ENCODE results near the gene MRPL58.

DNA sequence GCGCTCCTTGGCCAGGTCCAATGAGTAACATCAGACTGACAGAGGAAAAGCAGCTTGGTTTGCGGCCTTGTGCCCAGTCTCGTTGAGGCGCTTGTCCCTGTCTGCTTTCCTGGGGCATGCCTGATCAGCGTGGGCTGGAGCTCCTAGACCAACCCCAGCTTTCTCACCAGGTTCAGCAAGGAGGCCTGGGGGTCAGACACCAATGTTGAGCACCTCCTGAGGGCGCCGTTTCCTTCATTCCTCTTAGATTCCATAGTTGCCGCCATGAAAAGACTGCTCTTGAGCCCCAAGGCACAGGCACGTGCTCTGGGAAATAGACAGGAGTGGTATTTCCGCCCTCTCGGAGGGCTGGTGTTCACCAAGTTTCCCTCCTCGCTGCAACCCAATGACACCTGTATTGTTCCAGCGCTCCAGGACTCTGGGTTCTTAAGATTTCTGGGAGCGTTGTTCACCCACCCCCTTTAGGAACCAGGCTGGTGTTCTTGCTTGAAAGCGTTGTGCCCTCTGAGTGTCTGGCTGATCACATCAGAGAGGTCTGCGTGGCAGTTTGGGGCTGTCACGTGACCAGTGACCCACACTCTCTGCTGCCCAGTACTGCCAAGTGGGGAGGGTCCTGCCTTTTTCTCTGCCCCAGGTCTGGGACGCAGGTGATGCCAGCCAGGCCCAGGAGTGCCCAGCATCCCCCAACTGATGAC lies 52.5 kb downstream of the MRPL58 start:
- no peak for TF ChIP-seq EZH2 (IDR thresholded peaks at IDR 0.05; ENCODE audit: borderline replicate concordance)
- TF ChIP-seq, protein P1, sequence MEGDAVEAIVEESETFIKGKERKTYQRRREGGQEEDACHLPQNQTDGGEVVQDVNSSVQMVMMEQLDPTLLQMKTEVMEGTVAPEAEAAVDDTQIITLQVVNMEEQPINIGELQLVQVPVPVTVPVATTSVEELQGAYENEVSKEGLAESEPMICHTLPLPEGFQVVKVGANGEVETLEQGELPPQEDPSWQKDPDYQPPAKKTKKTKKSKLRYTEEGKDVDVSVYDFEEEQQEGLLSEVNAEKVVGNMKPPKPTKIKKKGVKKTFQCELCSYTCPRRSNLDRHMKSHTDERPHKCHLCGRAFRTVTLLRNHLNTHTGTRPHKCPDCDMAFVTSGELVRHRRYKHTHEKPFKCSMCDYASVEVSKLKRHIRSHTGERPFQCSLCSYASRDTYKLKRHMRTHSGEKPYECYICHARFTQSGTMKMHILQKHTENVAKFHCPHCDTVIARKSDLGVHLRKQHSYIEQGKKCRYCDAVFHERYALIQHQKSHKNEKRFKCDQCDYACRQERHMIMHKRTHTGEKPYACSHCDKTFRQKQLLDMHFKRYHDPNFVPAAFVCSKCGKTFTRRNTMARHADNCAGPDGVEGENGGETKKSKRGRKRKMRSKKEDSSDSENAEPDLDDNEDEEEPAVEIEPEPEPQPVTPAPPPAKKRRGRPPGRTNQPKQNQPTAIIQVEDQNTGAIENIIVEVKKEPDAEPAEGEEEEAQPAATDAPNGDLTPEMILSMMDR (IDR thresholded peaks at IDR 0.05; ENCODE audit: poor library complexity) = no peak
- TF ChIP-seq EZH2phosphoT487 (IDR thresholded peaks at IDR 0.05; ENCODE audit: low read depth, severe bottlenecking, unreplicated experiment) = no peak
